Adrenal gland (tissue), 12 donors: ENCODE measurements around the gene ARMC9. TPM values are rescaled to one million over a fixed set of nuclear protein-coding genes. Genes with fewer than 3 reads are reported as not detected.

ENCODE experiments used
- DNase-seq, 7 donors: peaks; one replicate each; pipeline ENCODE4 v3.0.0-alpha.2; 2019 to 2020
- H3K27ac ChIP-seq, 5 donors: fragments of 200-600 bp; sonication (generic) in 4 of 5; 1 replicate in 3 of 5; 2 replicates in 2 of 5; pipeline versions ENCODE4 v1.5.1 to v1.8.0; 2016 to 2020; ENCODE audit warnings: mild to moderate bottlenecking in 1 of 5
- H3K27me3 ChIP-seq: fragments of 200-600 bp; 2 replicates; pipeline ENCODE4 v1.8.0; 2021
- H3K36me3 ChIP-seq, 2 donors: fragments of 200-600 bp; replicated peaks in 1 of 2; 1 replicate in 1 of 2; 2 replicates in 1 of 2; pipeline versions ENCODE4 v1.5.1 to v1.8.0; 2018 to 2022
- H3K4me1 ChIP-seq, 2 donors: fragments of 200-600 bp; replicated peaks in 1 of 2; 1 replicate in 1 of 2; 2 replicates in 1 of 2; pipeline versions ENCODE4 v1.5.1 to v1.8.0; 2018 to 2021
- H3K4me3 ChIP-seq, 4 donors: fragments of 200-600 bp; sonication (generic) in 3 of 4; one replicate each; pipeline ENCODE4 v1.5.1; 2016 to 2018
- H3K9me3 ChIP-seq, 3 donors: fragments of 200-600 bp; sonication (generic) in 1 of 3; replicated peaks in 1 of 3; 1 replicate in 2 of 3; 2 replicates in 1 of 3; pipeline versions ENCODE4 v1.5.1 to v1.8.0; 2016 to 2021
- POLR2A ChIP-seq, 2 donors: fragments of 450-650 bp; IDR thresholded peaks; one replicate each; pipeline ENCODE4 v1.6.1; 2017; ENCODE audit warnings: antibody characterized with exemption in 2 of 2, mild to moderate bottlenecking in 2 of 2, moderate library complexity in 1 of 2
- WGBS, 4 donors: extraction: QIAGEN DNeasy Blood & Tissue Kit in 2 of 4; methylation state at CpG; one replicate each; pipeline versions ENCODE4 v1.1.5 to v1.1.7; 2013 to 2017; 5-methylcytosine and 5-hydroxymethylcytosine counted together
- intact Hi-C, 2 donors: fragments of 100-400 bp; cut with DNase I; formaldehyde crosslinking; loops; one replicate each; pipeline versions ENCODE4 v1.14.1 to v1.15.0; 2022 to 2023
- polyA plus RNA-seq, 3 donors: library from polyadenylated mRNA; stranded (reverse); fragments of 200-250 nt in 2 of 3; fragments of 350-450 nt in 1 of 3; fragmentation: Illumina TruSeq in 1 of 3; extraction: RNeasy Lipid Tissue Mini Kit (QIAGEN cat#74804) in 1 of 3; gene quantifications; one replicate each; pipeline ENCODE4 v1.2.3, GENCODE V29; 2013 to 2014
- total RNA-seq, 9 donors: library from RNA; depleted of rRNA in 4 of 9; stranded (reverse); fragments of >200 nt in 4 of 9; fragments of 120-200 nt in 1 of 9; fragmentation: NEBNext Ultra II Directional in 1 of 9; extraction: Animal tissue kit (Norgen Biotek cat#: 25700) in 1 of 9; gene quantifications; one replicate each; pipeline versions ENCODE4 v1.1.0 to v1.2.4, GENCODE V29; 2013 to 2023
- TF ChIP-seq, protein P1 (sequence below), 6 experiments: fragments of 450-650 bp in 4 of 6; fragments of 200-600 bp in 2 of 6; sonication (generic) in 1 of 6; IDR thresholded peaks; 1 replicate in 5 of 6; 2 replicates in 1 of 6; pipeline versions ENCODE4 v1.5.1 to v1.8.0; 2016 to 2021; ENCODE audit warnings: antibody characterized with exemption in 6 of 6, mild to moderate bottlenecking in 2 of 6, moderate library complexity in 1 of 6
- donor health status: healthy with polysubstance abuse.
- donor health status: Bipolar disorder and iron deficiency.
- donor health status: DM: yes; HTN: yes; CAD: no.
- donor health status: DM: no; HTN: no; CAD: no.
- donor health status: DM: no; HTN: no; CAD: no.
- donor health status: DM: yes; HTN: yes; CAD: no.

Gene ARMC9
- total and polyA plus RNA-seq, 12 donors, result 22.0 to 109 (median 54.2) TPM

DNA sequence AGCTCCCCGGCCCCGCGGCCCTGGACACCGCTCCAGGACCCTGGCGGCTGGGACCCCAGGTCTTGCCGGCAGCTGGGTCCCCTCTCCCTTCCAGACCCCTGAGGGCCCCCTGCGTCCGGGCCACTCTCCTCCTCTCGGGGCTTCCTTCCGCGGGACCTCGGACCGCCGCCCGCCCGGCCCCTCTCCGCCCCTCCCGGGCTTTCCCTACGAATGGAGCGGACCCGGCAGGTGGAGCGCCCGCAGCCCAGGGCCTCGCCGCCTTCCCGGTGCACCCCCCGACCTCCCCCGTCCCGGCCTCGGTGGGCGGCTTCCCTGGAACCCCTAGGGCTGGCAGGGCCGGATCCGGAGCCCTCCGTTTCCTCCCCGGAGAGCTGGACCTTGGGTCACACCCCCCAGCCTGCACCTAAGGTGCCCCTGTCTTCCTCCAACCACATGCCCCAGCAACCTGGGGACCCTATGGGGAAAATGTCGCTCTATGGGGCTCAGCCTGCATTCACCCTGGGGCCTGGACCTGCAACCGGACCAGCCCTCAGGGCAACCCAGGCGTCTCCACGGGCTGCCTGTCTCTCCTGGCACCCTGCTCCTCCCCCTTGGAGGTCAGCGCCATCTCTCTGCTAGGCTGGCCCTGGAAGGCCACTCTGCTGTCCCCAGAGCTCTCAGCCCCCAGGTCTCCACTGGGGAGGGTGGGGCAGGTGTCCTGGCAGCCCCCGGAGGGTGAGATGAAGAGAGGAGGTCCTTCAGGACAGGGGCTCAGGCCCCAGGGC is 197.8 kb downstream of the ARMC9 start:
- Histone ChIP-seq H3K36me3 (peaks cover 0 to 15% of the 10 kb centered on the region in 2 donors), H3K4me3 (peak overlapping the region in 3 of 4 donors; percentile 33 to 94 (median 79)), H3K27me3 (no peaks in the 10 kb centered on the region), H3K27ac (peak overlapping the region in 4 of 5 donors; percentile 55 to 79 (median 67)), H3K4me1 (peaks cover 38 to 41% of the 10 kb centered on the region in 2 donors), H3K9me3 (no peaks in the 10 kb centered on the region)
- intact Hi-C loops, result loop anchor here in 1 of 2 donors (5.0 to 10.0 kb wide), 2 partner anchors 101 to 174 kb away; no protein-coding TSS in a partner anchor
- DNase-seq, result peak in 4 of 7 donors; percentile 59 to 63 (median 62)
- WGBS, 4 donors, result 6 to 40% (median 10%) methylated on average over 1 to 41 of the region's 41 CpGs; no CpG with 5 or more reads in 1 of the 4 donors
- TF ChIP-seq, protein P1, sequence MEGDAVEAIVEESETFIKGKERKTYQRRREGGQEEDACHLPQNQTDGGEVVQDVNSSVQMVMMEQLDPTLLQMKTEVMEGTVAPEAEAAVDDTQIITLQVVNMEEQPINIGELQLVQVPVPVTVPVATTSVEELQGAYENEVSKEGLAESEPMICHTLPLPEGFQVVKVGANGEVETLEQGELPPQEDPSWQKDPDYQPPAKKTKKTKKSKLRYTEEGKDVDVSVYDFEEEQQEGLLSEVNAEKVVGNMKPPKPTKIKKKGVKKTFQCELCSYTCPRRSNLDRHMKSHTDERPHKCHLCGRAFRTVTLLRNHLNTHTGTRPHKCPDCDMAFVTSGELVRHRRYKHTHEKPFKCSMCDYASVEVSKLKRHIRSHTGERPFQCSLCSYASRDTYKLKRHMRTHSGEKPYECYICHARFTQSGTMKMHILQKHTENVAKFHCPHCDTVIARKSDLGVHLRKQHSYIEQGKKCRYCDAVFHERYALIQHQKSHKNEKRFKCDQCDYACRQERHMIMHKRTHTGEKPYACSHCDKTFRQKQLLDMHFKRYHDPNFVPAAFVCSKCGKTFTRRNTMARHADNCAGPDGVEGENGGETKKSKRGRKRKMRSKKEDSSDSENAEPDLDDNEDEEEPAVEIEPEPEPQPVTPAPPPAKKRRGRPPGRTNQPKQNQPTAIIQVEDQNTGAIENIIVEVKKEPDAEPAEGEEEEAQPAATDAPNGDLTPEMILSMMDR (IDR thresholded peaks at IDR 0.05), result no peak
- TF ChIP-seq POLR2A (IDR thresholded peaks at IDR 0.05), result no peak

DNA sequence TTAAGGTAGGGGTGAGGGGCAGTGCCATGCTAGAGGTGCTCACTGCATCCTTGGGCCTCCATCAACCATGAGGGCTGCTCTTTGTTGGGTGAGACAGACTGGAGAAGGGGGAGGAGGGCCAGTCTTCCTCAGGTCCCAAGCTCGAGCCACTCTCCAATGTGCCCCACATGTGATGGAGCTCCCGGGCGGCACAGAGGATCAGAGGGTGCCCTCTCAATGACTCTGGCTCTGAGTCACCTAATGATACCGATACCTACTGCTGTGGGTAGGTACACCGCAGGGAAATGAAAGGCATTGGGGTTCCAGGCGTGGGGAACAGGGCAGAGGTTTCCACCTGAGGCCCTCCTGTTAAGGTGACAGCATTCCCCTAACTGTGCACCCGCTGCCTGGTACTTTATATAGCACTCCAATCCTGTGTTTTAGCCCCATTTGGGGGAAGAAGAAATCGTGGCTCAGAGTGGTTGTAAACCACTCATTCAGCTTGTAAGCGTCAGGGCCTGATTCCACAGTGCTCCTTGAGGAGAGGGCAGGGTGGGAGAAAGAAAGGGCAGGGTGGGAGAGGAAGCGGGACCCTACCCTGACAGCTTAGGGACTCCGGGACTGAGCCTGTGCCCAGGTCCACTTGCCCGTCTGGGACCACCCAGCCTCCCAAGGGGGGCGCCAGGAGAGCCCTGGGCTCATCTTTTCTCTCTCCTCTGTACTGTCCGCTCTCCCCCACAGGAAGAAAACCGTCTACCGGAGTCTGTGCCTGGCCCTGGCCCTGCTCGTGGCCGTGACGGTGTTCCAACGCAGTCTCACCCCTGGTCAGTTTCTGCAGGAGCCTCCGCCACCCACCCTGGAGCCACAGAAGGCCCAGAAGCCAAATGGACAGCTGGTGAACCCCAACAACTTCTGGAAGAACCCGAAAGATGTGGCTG is 198.8 kb downstream of the ARMC9 start:
- H3K9me3 ChIP-seq, result no peaks in the 10 kb centered on the region
- TF ChIP-seq, protein P1 (IDR thresholded peaks at IDR 0.05), result no peak
- no peak for TF ChIP-seq POLR2A (IDR thresholded peaks at IDR 0.05)
- H3K27me3 ChIP-seq, result no peaks in the 10 kb centered on the region
- intact Hi-C loops, result loop anchor here in 1 of 2 donors (5.0 to 10.0 kb wide), 2 partner anchors 102 to 175 kb away; no protein-coding TSS in a partner anchor
- 78 to 91% (median 87%) methylated on average over 19 to 22 of the region's 22 CpGs for WGBS, 4 donors
- peaks cover 39 to 43% of the 10 kb centered on the region in 2 donors for H3K4me1 ChIP-seq
- H3K27ac ChIP-seq, result peak overlapping the region in 2 of 5 donors; percentile 75 to 79
- H3K4me3 ChIP-seq, result peak overlapping the region in 1 of 4 donors; percentile 94
- peak in 1 of 7 donors; percentile 54 for DNase-seq
- peaks cover 0 to 15% of the 10 kb centered on the region in 2 donors for H3K36me3 ChIP-seq

DNA sequence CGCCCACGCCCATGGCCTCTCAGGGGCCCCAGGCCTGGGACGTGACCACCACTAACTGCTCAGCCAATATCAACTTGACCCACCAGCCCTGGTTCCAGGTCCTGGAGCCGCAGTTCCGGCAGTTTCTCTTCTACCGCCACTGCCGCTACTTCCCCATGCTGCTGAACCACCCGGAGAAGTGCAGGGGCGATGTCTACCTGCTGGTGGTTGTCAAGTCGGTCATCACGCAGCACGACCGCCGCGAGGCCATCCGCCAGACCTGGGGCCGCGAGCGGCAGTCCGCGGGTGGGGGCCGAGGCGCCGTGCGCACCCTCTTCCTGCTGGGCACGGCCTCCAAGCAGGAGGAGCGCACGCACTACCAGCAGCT is 199.5 kb downstream of the ARMC9 start:
- no peaks in the 10 kb centered on the region for H3K9me3 ChIP-seq
- H3K4me3 ChIP-seq, result no peak overlapping the region
- TF ChIP-seq, protein P1 (IDR thresholded peaks at IDR 0.05), result no peak
- TF ChIP-seq POLR2A (IDR thresholded peaks at IDR 0.05), result no peak
- intact Hi-C loops, result loop anchor here in 1 of 2 donors (5.0 to 10.0 kb wide), 2 partner anchors 103 to 176 kb away; no protein-coding TSS in a partner anchor
- peaks cover 0 to 15% of the 10 kb centered on the region in 2 donors for H3K36me3 ChIP-seq
- H3K27me3 ChIP-seq, result no peaks in the 10 kb centered on the region
- H3K27ac ChIP-seq, result no peak overlapping the region
- H3K4me1 ChIP-seq, result peaks cover 42 to 43% of the 10 kb centered on the region in 2 donors
- WGBS, 4 donors, result 97 to 99% (median 98%) methylated on average over 25 to 28 of the region's 28 CpGs
- DNase-seq, result no peak
